GM19324 (cell line): ENCODE results near the gene OR6C70.

ENCODE experiments used
- ATAC-seq: cut with Tn5 transposase; IDR thresholded peaks from one replicate; pipeline ENCODE4 v1.9.1; 2021; ENCODE audit warnings: mild to moderate bottlenecking, moderate library complexity; ENCODE audit not compliant: unreplicated experiment, low FRiP score

OR6C70 gene

GRCh38 chr12:55420307-55420962 lies 49.5 kb downstream of the OR6C70 start:
- ATAC-seq: no peak
